Hematopoietic multipotent progenitor cell treated with erythropoietin and hydrocortisone succinate and interleukin-3 and kit ligand, for 4 days (in vitro differentiated cells): ENCODE results near the gene INPP5F.
"Not testable (repeated sequence)": the region's sequence is repeated elsewhere in the genome, so short reads cannot be mapped to it uniquely, and the experiment has no call there.

Source experiments
- DNase-seq: peaks from one replicate; pipeline ENCODE4 v3.0.0-alpha.2; 2015

INPP5F gene

GRCh38 chr10:119707331-119707730 is 18.5 kb upstream of the INPP5F start:
- DNase-seq: not testable (repeated sequence)

GRCh38 chr10:119710935-119711334 is 14.9 kb upstream of the INPP5F start:
- DNase-seq: not testable (repeated sequence)

- DNase-seq: no peak
These were observed 11.9 kb upstream of the INPP5F start for GRCh38 chr10:119713744-119714483.

GRCh38 chr10:119714484-119714816 is 11.4 kb upstream of the INPP5F start:
- DNase-seq: no peak

- DNase-seq: no peak
These were observed 10.0 kb upstream of the INPP5F start for GRCh38 chr10:119715628-119716505.

GRCh38 chr10:119723161-119723560 is 2.7 kb upstream of the INPP5F start:
- DNase-seq: no peak

- DNase-seq: no peak
These were observed 2.2 kb upstream of the INPP5F start for GRCh38 chr10:119723624-119724023.

GRCh38 chr10:119724593-119725516 is 995 bp upstream of the INPP5F start:
- DNase-seq: peak; percentile 46

- no peak for DNase-seq
These were observed 378 bp upstream of the INPP5F start for GRCh38 chr10:119725517-119725827.

GRCh38 chr10:119726676-119727261 is 919 bp downstream of the INPP5F start:
- no peak for DNase-seq

GRCh38 chr10:119728172-119728800 is 2.4 kb downstream of the INPP5F start:
- DNase-seq: no peak

GRCh38 chr10:119734396-119735332 is 8.8 kb downstream of the INPP5F start:
- no peak for DNase-seq

GRCh38 chr10:119735451-119735850 is 9.6 kb downstream of the INPP5F start:
- no peak for DNase-seq

GRCh38 chr10:119736220-119736619 is 10.4 kb downstream of the INPP5F start:
- DNase-seq: no peak

- DNase-seq: no peak
These were observed 11.3 kb downstream of the INPP5F start for GRCh38 chr10:119737039-119737663.

GRCh38 chr10:119737823-119738222 is 12.0 kb downstream of the INPP5F start:
- DNase-seq: peak; percentile 60

- DNase-seq: no peak
These were observed 13.1 kb downstream of the INPP5F start for GRCh38 chr10:119738962-119739361.

- DNase-seq: no peak
These were observed 14.2 kb downstream of the INPP5F start for GRCh38 chr10:119740096-119740495.

- DNase-seq: no peak
These were observed 17.2 kb downstream of the INPP5F start for GRCh38 chr10:119742947-119743648.

GRCh38 chr10:119747940-119748339 is 22.1 kb downstream of the INPP5F start:
- no peak for DNase-seq
